Bronchial epithelial cell (primary cell): ENCODE data around the gene TBC1D22A. TPM values are rescaled to one million over a fixed set of nuclear protein-coding genes. Genes with fewer than 3 reads are reported as not detected.

Source experiments
- DNase-seq: peaks from one replicate; pipeline ENCODE4 v3.0.0-alpha.2; 2010; ENCODE audit warnings: low read depth
- FAIRE-seq: peaks from 2 replicates; lab custom pipeline; 2011; peaks lifted over from hg19 to GRCh38; lab: Jason Lieb, UNC
- H3K27me3 ChIP-seq: 2 replicates; pipeline ENCODE4 v1.5.1; 2011; ENCODE audit warnings: low read length; ENCODE audit not compliant: control insufficient read depth, insufficient read depth
- H3K36me3 ChIP-seq: 2 replicates; pipeline ENCODE4 v1.5.1; 2011; ENCODE audit warnings: low read length; ENCODE audit not compliant: control insufficient read depth, insufficient read depth
- H3K4me3 ChIP-seq: 2 replicates; pipeline ENCODE4 v1.5.1; 2011; ENCODE audit warnings: mild to moderate bottlenecking, low read depth, low read length, control low read depth
- CTCF ChIP-seq: IDR thresholded peaks from 2 replicates; pipeline ENCODE4 v1.5.1; 2011; ENCODE audit warnings: mild to moderate bottlenecking, moderate library complexity, low read length, control low read depth, inconsistent platforms; ENCODE audit not compliant: insufficient read depth, severe bottlenecking
- total RNA-seq: library from RNA; depleted of rRNA; stranded (reverse); fragments of >200 nt; gene quantifications from 2 replicates; pipeline ENCODE4 v1.2.1, GENCODE V29; 2014

Gene TBC1D22A
- total RNA-seq, 1 donor from 2014 or later, result 10.0 TPM

GRCh38 chr22:46796566-46797195, 34.2 kb downstream of the TBC1D22A start:
- FAIRE-seq (no peak), DNase-seq (no peak)
- Histone ChIP-seq H3K4me3 (no peak overlapping the region), H3K27me3 (no peaks in the 10 kb centered on the region), H3K36me3 (peaks cover 16% of the 10 kb centered on the region)
- no peak for TF ChIP-seq CTCF

- DNase-seq (peak; percentile 66), FAIRE-seq (no peak)
- TF ChIP-seq CTCF, result peak; percentile 63
- H3K36me3 ChIP-seq, result peaks cover 18% of the 10 kb centered on the region
- H3K4me3 ChIP-seq, result no peak overlapping the region
- no peaks in the 10 kb centered on the region for H3K27me3 ChIP-seq
Observed at GRCh38 chr22:46797355-46797754, 34.9 kb downstream of the TBC1D22A start.

GRCh38 chr22:46798041-46798365, 35.6 kb downstream of the TBC1D22A start:
- H3K36me3 ChIP-seq, result peaks cover 18% of the 10 kb centered on the region
- DNase-seq, result no peak
- TF ChIP-seq CTCF, result no peak

GRCh38 chr22:46798366-46799350, 36.2 kb downstream of the TBC1D22A start:
- FAIRE-seq, result peak; percentile 68
- Histone ChIP-seq H3K36me3 (peaks cover 14% of the 10 kb centered on the region), H3K4me3 (no peak overlapping the region), H3K27me3 (no peaks in the 10 kb centered on the region)
- TF ChIP-seq CTCF, result peak; percentile 86
- peak; percentile 21 for DNase-seq

More at GRCh38 chr22:46798041-46798365, 35.6 kb downstream of the TBC1D22A start:
- no peak overlapping the region for H3K4me3 ChIP-seq
- FAIRE-seq, result no peak
- no peaks in the 10 kb centered on the region for H3K27me3 ChIP-seq

GRCh38 chr22:46799626-46800025, 37.2 kb downstream of the TBC1D22A start:
- H3K36me3 ChIP-seq, result peaks cover 12% of the 10 kb centered on the region

More at GRCh38 chr22:46799626-46800025, 37.2 kb downstream of the TBC1D22A start:
- DNase-seq (no peak), FAIRE-seq (no peak)
- no peak for TF ChIP-seq CTCF
- Histone ChIP-seq H3K27me3 (no peaks in the 10 kb centered on the region), H3K4me3 (no peak overlapping the region)
